Activated CD4-positive, CD25-positive, alpha-beta regulatory T cell treated with anti-CD3 and anti-CD28 coated beads, Interleukin-2, amount 50 U/mL, for 72 hours (primary cell): Measurements from ENCODE around the gene HTT-AS.

Experiments used
- DNase-seq: peaks from one replicate; pipeline ENCODE4 v3.0.0; 2021

HTT-AS gene

DNA sequence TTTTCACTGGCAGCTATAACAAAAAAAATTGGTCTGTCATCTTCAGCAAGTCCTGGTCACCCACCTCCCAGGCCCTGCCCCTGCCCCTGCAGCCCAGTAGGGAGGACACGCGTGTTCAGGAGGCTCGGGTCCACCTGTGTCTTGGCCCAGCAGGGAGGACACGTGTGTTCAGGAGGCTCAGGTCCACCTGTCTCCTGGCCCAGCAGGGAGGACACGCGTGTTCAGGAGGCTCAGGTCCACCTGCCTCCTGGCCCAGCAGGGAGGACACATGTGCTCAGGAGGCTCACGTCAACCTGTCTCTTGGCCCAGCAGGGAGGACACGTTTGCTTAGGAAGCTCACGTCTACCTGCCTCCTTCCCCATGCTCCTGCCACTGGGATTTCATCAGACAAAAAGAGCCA is 44.9 kb downstream of the HTT-AS start:
- no peak for DNase-seq

DNA sequence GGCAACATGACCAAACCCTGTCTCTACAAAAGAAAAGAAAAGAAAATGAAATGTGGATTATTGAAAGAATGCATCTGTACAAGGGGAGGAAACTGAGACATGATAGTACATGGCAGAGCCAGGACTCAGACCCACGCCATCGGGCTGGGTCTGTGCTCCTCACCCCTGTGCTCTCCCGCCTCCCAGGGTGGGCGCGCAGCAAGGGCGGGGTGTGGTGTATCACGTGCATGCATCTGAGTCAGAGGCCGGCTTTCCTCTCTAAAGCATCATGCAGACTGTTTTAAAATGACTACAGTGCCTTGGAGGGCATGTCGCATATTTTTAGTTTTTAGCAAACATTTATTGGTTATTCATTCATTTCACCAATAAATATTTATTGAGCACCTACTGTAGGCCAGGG is 47.8 kb downstream of the HTT-AS start:
- DNase-seq: no peak

DNA sequence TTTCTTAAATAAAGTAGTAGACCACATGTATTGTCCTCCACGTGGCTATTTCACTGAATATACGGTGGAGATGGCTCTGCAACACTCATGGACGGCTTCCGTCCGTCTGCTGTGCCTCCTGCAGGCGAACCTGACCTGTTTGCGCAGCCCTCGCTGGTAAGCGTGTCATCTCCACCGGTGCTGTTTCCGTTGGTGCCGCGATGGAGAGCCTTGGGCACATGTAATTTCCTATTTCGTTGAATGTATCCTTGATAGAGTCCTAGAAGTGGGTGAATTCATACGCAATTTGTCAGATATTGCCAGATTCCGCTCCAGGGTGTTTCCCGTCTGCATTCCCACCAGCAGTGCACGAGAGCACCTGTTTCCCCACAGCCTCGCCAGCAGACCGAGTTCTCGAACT is 48.5 kb downstream of the HTT-AS start:
- DNase-seq: no peak

DNA sequence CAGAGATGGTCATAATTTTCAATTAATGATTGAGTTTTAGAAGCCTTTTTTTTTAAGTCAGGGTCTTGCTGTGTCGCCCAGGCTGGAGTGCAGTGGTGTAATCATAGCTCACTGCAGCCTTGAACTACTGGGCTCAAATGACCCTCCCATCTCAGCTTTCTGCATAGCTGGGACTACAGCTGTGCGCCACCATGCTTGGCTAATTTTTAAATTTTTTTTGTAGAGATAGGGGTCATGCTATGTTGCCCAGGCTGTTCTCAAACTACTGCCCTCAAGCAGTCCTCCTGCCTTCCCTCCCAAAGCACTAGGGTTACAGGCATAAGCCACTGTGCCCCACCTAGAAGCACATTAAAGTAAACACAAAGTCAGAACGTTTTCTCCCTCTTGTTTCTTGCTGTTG is 51.7 kb downstream of the HTT-AS start:
- DNase-seq: no peak

DNA sequence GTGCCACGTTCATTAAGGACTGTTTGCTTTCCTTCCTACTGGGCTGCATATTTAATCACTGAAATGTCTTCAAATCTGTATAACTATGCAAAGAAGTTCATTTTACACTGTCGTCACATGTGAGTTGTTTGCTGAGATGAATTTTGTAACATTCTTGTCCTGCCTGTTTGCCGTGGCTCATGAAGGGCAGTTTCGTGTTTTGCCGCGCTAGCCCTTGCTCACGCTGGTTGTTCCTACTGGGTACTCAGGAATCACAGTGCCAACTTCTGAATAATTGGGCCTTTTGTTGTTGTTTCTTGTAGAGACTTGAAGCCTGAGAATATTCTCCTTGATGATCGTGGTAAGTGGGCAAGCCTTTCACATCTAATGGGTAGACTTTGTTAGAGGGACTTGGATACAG is 52.2 kb downstream of the HTT-AS start:
- DNase-seq: no peak

DNA sequence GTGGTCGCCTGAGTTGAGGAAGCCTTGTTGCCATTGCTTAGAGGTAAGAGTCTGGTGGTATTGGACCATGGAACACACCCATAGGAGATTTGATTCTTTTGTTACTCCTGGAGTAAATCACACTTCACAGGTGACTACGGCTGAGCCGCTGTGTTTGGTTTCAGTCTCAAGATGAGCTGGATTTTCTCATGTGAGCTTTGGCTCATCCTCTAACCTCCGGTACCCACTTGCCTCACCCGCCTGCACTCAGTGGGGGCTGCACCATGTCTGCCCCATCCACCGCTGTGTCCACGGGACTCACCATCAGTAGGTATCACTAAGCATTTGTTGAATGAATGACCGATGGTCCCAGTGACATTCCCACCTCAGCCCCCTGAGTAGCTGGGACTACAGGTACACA is 52.7 kb downstream of the HTT-AS start:
- DNase-seq: no peak

DNA sequence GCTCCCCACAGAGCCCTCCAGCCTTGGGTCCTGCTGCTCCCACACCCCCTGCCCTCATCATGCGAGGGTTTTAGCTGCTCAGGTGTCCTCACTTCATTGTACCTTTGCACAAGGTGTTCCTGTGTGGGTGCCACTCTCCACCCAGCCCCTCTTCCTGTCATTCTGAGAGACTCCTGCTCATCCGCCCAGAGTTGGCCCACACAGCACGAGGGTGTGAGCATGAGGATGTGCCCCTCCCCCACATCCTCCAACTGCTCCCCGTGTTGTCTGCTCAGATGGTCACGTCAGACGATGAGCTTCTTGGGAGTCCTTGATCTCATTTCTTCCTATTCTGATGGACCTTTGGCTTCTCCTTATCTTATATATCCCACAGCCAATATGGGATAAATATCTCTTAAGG is 53.2 kb downstream of the HTT-AS start:
- no peak for DNase-seq

DNA sequence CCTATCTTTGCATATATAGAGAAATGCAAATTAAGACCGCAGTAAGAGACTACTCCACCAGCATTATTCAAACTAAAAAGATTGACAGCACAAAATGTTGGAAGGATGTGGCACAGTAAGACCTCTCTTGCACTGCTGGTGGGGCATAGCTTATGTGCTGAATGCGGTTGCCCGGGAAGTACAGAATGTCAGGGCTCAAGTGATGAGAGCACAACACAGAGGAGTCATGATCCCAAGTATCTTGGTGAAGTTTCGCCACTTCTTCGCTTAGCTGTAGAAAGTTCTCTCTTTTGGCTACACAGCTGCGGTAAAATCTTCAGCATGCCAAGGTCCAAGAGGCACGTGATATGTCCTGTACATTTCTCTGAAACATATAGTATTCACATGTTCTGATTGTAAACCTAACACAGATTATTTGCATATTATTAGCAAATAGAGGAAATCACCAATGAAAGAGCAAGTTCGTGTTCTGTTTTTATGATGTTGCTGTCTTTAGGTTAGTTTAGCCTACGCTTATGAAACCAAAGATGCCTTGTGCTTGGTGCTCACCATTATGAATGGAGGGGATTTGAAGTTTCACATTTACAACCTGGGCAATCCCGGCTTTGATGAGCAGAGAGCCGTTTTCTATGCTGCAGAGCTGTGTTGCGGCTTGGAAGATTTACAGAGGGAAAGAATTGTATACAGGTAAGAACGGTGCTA is 55.0 kb downstream of the HTT-AS start:
- DNase-seq: no peak

DNA sequence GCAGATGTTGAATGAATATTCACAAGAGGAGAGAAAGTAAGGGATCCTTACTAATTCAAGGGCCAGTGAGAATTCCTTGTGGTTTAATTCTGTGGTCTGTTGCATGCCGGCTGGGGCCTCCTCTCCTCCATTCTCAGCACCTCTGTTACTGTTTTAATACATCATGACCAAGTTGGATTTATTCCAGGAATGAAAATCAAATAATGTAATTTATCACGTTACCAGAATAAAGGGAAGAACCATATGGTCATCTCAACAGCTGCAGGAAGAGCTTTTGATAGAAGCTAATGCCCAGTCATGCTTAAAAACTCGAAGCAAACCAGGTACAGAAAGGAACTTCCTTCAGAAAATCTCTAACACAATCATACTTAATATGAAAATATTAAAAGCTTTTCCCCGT is 56.8 kb downstream of the HTT-AS start:
- DNase-seq: no peak

DNA sequence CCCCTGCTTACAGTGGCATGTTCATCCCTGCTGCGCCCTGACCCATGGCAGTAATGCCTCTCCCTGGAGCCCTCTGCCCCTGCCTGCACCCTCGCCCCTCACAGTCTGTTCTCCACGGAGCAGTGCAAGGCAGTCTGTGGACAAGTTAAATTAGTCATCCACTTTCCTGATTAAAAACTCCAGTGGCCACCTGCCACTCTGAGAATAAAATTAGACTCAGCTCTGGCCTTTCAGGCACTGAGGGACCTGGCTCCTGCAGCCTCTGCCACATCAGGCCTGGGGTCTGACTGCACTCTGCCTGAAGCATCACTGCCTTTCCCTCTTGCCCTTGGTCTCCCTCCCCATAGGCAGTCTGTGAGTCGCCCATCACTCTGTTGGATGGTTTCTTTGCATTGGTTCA is 57.4 kb downstream of the HTT-AS start:
- DNase-seq: no peak

DNA sequence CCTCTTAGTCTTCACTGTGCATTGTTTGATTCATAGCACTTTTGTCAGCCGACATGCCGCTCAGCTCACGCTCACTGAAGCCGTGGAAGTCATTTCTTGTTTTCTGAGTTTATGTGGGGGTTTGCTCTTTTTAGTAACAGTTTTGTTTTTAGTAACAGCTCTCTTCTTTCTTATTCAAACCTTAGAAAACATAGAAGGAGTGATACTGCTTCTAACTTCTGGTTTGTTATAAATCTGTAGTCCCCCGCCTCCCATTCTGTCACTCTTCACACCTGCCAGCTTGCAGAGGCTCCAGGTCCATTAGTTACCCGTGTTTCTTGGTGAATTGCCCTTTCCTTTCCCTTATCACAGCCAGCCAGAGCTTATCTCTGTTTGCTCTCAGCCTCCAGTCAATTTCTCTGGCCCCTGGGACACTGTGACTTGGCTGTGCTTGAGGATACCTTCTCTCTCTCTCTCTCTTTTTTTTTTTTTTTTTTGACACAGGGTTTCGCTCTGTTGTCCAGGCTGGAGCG is 60.4 kb downstream of the HTT-AS start:
- DNase-seq: no peak
